ENCODE results near the gene MIF4GD. TPM values are rescaled to one million over a fixed set of nuclear protein-coding genes. Genes with fewer than 3 reads are reported as not detected.
A peak's percentile ranks its signal among the peaks of the same experiment; 100 is the strongest.

Gene MIF4GD
- total and polyA plus RNA-seq, 9 of the 15 experiments (the other 6 are each of a cell fraction or from before 2014, with no cell fraction given): 11.8 to 63.8 (median 28.1) TPM

DNA sequence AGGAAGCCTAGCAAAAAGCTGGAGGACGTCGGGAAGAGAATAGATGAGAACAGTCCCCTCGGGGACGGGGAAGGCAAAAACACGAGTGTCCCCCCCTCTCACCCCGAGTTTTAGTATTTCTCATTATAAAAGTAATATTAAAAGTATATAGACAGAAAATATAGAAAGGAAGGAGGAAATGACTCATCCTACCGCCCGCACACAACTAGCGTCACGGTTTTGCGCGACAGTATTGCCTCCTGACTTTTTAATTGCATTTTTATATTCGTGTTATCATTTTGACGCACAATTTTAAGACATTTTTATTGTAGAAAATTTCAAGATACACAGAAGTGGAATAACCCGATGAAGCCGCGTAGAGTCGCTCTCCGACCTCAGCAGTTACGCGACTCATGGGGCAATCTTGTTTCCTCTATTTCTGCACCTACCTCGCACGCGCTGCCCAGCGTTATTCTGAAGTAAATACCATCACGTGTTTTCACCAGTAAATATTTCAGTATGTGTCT, 18.9 kb upstream of the MIF4GD start (continued):
- TF ChIP-seq MECOM (CRISPR knock-in tag; IDR thresholded peaks at IDR 0.05): no peak
- TF ChIP-seq, protein P1, sequence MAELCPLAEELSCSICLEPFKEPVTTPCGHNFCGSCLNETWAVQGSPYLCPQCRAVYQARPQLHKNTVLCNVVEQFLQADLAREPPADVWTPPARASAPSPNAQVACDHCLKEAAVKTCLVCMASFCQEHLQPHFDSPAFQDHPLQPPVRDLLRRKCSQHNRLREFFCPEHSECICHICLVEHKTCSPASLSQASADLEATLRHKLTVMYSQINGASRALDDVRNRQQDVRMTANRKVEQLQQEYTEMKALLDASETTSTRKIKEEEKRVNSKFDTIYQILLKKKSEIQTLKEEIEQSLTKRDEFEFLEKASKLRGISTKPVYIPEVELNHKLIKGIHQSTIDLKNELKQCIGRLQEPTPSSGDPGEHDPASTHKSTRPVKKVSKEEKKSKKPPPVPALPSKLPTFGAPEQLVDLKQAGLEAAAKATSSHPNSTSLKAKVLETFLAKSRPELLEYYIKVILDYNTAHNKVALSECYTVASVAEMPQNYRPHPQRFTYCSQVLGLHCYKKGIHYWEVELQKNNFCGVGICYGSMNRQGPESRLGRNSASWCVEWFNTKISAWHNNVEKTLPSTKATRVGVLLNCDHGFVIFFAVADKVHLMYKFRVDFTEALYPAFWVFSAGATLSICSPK (IDR thresholded peaks at IDR 0.05; ENCODE audit: borderline replicate concordance): no peak
- no peak for TF ChIP-seq HIVEP1 (CRISPR knock-in tag; IDR thresholded peaks at IDR 0.05)
- no peak for TF ChIP-seq TEAD2 (tag; IDR thresholded peaks at IDR 0.05)
- no peak for TF ChIP-seq ZFP36 (IDR thresholded peaks at IDR 0.05; ENCODE audit: low read depth, low read length, partially characterized antibody)
- TF ChIP-seq HDAC6 (IDR thresholded peaks at IDR 0.05; ENCODE audit: low read depth, low read length): no peak
- no peak for TF ChIP-seq NR2C1 (IDR thresholded peaks at IDR 0.05)
- 0 out of 2 replicates have a peak, but pooled peaks have one; percentile 5 for TF ChIP-seq NR2C1 (tag; IDR thresholded peaks at IDR 0.05)
- TF ChIP-seq ERF (CRISPR knock-in tag; IDR thresholded peaks at IDR 0.05): no peak
- TF ChIP-seq MAFK (IDR thresholded peaks at IDR 0.05; ENCODE audit: low read length): no peak
- TF ChIP-seq, protein P2, sequence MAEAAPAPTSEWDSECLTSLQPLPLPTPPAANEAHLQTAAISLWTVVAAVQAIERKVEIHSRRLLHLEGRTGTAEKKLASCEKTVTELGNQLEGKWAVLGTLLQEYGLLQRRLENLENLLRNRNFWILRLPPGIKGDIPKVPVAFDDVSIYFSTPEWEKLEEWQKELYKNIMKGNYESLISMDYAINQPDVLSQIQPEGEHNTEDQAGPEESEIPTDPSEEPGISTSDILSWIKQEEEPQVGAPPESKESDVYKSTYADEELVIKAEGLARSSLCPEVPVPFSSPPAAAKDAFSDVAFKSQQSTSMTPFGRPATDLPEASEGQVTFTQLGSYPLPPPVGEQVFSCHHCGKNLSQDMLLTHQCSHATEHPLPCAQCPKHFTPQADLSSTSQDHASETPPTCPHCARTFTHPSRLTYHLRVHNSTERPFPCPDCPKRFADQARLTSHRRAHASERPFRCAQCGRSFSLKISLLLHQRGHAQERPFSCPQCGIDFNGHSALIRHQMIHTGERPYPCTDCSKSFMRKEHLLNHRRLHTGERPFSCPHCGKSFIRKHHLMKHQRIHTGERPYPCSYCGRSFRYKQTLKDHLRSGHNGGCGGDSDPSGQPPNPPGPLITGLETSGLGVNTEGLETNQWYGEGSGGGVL (CRISPR knock-in tag; IDR thresholded peaks at IDR 0.05): no peak
- no peak for TF ChIP-seq PCBP2 (IDR thresholded peaks at IDR 0.05; ENCODE audit: low read depth, low read length, poor library complexity, severe bottlenecking)
- TF ChIP-seq JUN (IDR thresholded peaks at IDR 0.05; ENCODE audit: borderline replicate concordance, low read depth, low read length): peak; percentile 4; the same call in 1 of the 2 replicates
- TF ChIP-seq JUN (CRISPR knock-in tag; IDR thresholded peaks at IDR 0.05; ENCODE audit: borderline replicate concordance): no peak
- TF ChIP-seq CC2D1A (IDR thresholded peaks at IDR 0.05): 0 out of 2 replicates have a peak, but pooled peaks have one; percentile 34
- TF ChIP-seq ZNF431 (CRISPR knock-in tag; IDR thresholded peaks at IDR 0.05): no peak
- TF ChIP-seq ZC3H8 (IDR thresholded peaks at IDR 0.05): no peak
- TF ChIP-seq EHMT2 (IDR thresholded peaks at IDR 0.05): no peak
- no peak for TF ChIP-seq SMARCB1 (IDR thresholded peaks at IDR 0.05; ENCODE audit: insufficient read length, low read depth)

Measured in K562 (cell line).